Erythroblast (primary cell): ENCODE data around the gene CDHR2.

Experiments used
- DNase-seq, 2 experiments: peaks; one replicate each; lab custom pipeline; 2025; lab: John Stamatoyannopoulos, UW
- GATA1 ChIP-seq: IDR thresholded peaks from 2 replicates; pipeline ENCODE4 v1.6.1; 2011; ENCODE audit warnings: low read depth, mild to moderate bottlenecking, control low read depth, low read length, moderate library complexity
- POLR2A ChIP-seq: IDR thresholded peaks from 2 replicates; pipeline ENCODE4 v1.6.1; 2011; ENCODE audit warnings: mild to moderate bottlenecking, low read length

CDHR2 gene

GRCh38 chr5:176521286-176521685, 27.9 kb upstream of the CDHR2 start:
- no peak for DNase-seq
- TF ChIP-seq POLR2A (no peak), GATA1 (no peak)

DNA sequence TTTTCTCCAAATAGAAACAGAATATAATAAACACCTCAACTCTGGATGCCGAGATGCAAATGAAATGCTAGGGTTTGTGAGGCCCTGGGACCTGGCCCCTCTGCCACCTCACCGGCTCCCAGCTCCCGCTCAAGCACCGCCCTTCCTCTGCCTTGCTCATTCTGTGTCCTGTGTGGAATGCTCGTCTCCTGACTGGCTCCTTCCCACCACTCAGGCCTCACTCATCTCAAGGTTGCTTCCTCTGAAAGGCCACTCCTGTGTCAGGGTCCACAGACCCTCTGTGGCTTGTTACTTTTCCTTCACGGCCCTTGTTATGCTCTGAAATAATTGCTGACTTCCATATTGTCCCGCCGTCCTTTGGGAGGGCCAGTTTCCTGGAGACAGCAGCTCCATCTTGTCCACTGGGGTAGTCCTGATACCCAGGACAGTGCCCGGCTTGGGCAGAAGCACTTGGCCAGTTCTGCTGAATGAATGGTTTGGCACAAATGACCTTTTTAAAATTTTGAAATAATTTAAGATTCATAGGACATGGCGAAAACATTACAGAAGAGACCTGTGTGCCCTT, 27.4 kb upstream of the CDHR2 start:
- DNase-seq, result no peak
- no peak for TF ChIP-seq POLR2A
- TF ChIP-seq GATA1, result no peak

GRCh38 chr5:176524138-176524537, 25.0 kb upstream of the CDHR2 start:
- TF ChIP-seq POLR2A, result no peak
- no peak for TF ChIP-seq GATA1

GRCh38 chr5:176524987-176525386, 24.2 kb upstream of the CDHR2 start:
- TF ChIP-seq GATA1, result no peak
- TF ChIP-seq POLR2A, result no peak
- DNase-seq, result no peak

More at GRCh38 chr5:176524138-176524537, 25.0 kb upstream of the CDHR2 start:
- no peak for DNase-seq

DNA sequence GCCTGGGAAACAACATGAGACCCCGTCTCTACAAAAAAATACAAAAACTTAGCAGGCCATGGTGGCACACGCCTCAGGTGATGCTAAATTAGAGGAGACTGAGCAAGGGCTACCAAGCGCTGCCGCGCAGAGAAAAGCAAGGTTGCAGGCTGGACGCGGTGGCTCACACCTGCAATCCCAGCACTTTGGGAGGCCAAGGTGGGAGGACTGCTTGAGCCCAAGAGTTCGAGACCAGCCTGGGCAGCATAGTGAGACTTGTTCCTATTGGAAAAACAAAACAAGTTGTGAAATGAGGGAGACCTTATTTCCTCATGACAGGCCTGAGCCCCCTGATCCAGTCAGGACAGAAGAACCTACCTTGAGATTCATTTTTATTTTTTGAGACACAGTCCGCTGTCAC, 23.5 kb upstream of the CDHR2 start:
- no peak for DNase-seq
- TF ChIP-seq POLR2A, result no peak
- TF ChIP-seq GATA1, result no peak

DNA sequence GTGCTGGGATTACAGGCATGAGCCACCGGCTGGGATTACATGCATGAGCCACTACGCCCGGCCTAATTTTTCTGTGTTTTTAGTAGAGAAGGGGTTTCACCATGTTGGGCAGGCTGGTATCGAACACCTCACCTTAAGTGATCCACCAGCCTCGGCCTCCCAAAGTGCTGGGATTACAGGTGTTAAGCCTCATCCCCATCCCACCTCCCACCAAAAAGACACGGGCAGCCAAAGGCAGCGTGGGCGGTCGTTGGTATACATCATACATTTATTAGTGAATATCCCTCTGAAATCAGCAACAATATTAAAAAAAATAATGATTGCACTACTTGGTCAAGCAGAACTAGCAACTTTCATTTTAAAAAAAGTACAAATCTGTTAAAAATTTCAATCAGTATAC, 22.7 kb upstream of the CDHR2 start:
- TF ChIP-seq POLR2A, result no peak
- no peak for TF ChIP-seq GATA1
- DNase-seq, result no peak

DNA sequence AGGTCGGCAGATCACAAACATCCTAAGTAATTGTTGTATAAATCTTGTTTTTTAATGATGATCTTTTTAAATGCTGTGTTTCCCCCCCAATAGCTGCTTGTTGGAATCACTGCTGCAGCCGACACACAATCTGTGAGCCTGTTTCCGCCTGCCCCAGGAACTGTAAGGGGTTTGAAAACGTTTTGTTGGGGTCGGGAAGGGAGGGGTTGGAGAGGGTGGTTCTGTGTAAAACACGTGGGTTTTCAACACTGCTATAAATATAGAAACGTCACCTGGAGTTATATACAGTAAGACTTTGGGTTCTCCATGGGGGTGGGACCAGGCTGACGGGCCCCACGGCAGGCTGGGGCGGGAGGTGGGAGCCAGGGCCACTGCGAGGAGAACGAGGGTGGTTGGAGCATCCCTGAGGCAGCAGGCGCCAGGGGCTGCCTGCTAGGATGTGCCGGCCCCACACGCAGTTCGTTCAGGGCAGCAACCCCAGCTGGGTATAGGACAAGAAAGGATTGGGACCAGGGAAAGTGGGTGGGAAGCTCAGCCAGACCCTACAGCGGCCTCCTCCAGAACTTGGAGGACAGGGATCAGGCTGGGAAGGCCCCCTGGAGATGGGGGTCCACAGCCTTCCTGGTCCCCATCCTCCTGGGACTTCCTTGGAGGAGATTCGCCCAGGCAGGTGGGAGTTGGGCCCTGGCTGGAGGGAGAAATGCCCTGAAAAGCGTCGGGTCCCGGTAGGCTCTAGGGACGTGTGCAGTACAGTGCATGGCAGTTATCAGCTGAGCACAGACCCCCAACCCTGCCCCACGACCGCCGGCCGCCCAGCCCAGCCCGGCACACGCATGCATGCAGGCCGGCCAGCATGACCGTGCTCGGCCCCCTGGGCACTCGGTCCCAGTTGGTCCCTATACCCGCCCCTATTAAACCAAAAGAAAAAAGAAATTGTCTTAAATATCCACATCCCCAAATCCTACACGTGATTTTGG, 21.6 kb upstream of the CDHR2 start:
- DNase-seq, result no peak
- TF ChIP-seq GATA1, result no peak
- no peak for TF ChIP-seq POLR2A

DNA sequence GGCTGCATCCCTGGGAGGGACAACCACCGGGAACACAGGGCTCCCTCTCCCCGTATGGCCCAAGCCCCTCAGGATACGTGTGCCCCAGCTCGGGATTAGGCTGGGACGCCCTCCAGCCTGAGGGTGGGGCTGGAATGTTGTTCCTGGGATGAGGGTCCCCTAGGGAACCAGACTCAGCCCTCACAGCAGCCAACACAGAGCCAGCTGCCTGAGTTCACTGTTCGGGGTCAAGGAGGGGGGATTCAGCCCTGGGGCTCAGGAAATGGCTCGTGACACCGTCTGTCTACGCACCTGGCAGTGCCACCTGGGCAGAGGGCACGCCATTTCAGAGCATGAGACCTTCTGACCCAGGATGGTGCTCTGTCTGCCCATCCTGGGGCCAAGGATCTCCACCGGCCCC, 20.8 kb upstream of the CDHR2 start:
- TF ChIP-seq POLR2A, result no peak
- TF ChIP-seq GATA1, result no peak
- DNase-seq, result no peak

- TF ChIP-seq POLR2A (no peak), GATA1 (no peak)
- DNase-seq, result no peak
These were observed 20.4 kb upstream of the CDHR2 start for GRCh38 chr5:176528761-176529115.

- TF ChIP-seq GATA1, result no peak
- no peak for TF ChIP-seq POLR2A
- DNase-seq, result no peak
These were observed 19.9 kb upstream of the CDHR2 start for GRCh38 chr5:176529116-176529740.

GRCh38 chr5:176529741-176530141, 19.4 kb upstream of the CDHR2 start:
- DNase-seq, result no peak
- TF ChIP-seq POLR2A (no peak), GATA1 (no peak)

DNA sequence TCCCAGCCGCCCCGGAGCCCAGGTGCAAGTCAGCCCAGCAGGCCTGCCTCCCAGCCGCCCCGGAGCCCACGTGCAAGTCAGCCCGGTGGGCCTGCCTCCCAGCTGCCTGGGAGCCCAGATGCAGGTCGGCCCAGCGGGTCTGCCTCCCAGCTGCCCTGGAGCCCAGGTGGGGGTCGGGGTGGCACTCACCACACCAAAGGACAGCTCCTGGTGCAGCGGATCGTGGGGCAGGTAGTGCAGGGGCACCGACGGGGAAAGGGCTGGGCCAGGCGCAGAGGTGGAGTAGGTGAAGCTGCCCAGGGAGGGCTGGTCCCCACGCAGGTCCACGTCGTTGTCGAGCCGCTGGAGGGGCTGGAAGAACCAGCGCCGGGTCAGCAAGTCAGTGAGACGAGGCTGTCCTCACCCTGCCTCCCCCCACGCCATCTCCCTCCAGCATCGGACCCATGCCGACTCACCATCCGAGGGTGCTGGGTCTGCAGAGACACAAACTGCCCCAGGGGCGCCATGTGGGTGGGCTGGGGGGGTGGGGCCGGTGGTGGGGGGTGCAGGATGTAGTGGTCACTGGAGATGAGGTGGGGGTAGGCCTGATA, 18.7 kb upstream of the CDHR2 start:
- DNase-seq, result no peak
- TF ChIP-seq POLR2A (no peak), GATA1 (no peak)

- DNase-seq, result peak in 1 of 2 experiments; percentile 12
- no peak for TF ChIP-seq GATA1
These were observed 17.9 kb upstream of the CDHR2 start for GRCh38 chr5:176530983-176531901.
